MM.1S (cell line): ENCODE results near the gene RAVER1.

Experiments
- DNase-seq: peaks from one replicate; pipeline ENCODE4 v3.0.0-alpha.2; 2015
- H2AFZ ChIP-seq: fragments of 300-600 bp; sonication (generic); 2 replicates; pipeline ENCODE4 v1.6.0; 2016; ENCODE audit warnings: antibody characterized with exemption, low read length
- H3F3A ChIP-seq: fragments of 300-600 bp; sonication (generic); 2 replicates; pipeline ENCODE4 v1.6.1; 2016; ENCODE audit warnings: mild to moderate bottlenecking, antibody characterized with exemption, low read length, moderate library complexity, mixed read lengths; ENCODE audit not compliant: insufficient read depth
- H3K27ac ChIP-seq: fragments of 300-600 bp; sonication (generic); 2 replicates; pipeline ENCODE4 v1.5.1; 2016; ENCODE audit warnings: mild to moderate bottlenecking, low read length
- H3K27me3 ChIP-seq: fragments of 300-600 bp; sonication (generic); replicated peaks from 2 replicates; pipeline ENCODE4 v1.6.0; 2016; ENCODE audit warnings: low read length; ENCODE audit not compliant: insufficient read depth
- H3K36me3 ChIP-seq: fragments of 300-600 bp; sonication (generic); replicated peaks from 2 replicates; pipeline ENCODE4 v1.6.1; 2016; ENCODE audit warnings: mild to moderate bottlenecking, low read length, mixed read lengths; ENCODE audit not compliant: insufficient read depth
- H3K4me1 ChIP-seq: fragments of 300-600 bp; sonication (generic); 2 replicates; pipeline ENCODE4 v1.6.1; 2016; ENCODE audit warnings: low read length, mixed read lengths
- H3K4me2 ChIP-seq: fragments of 300-600 bp; sonication (generic); 2 replicates; pipeline ENCODE4 v1.6.0; 2016; ENCODE audit warnings: low read depth, low read length
- H3K4me3 ChIP-seq: fragments of 300-600 bp; sonication (generic); 2 replicates; pipeline ENCODE4 v1.5.1; 2016; ENCODE audit warnings: low read length, mixed read lengths
- H3K79me2 ChIP-seq: fragments of 300-600 bp; sonication (generic); 2 replicates; pipeline ENCODE4 v1.6.1; 2016; ENCODE audit warnings: mixed run types, low read length, mixed read lengths
- H3K9ac ChIP-seq: fragments of 300-600 bp; sonication (generic); 2 replicates; pipeline ENCODE4 v1.6.1; 2016; ENCODE audit warnings: low read length, mixed read lengths
- H3K9me2 ChIP-seq: fragments of 300-600 bp; sonication (generic); replicated peaks from 2 replicates; pipeline ENCODE4 v1.6.1; 2016; ENCODE audit warnings: mild to moderate bottlenecking, low read length, mixed read lengths; ENCODE audit not compliant: insufficient read depth
- H3K9me3 ChIP-seq: fragments of 300-600 bp; sonication (generic); replicated peaks from 2 replicates; pipeline ENCODE4 v1.6.1; 2016; ENCODE audit warnings: mild to moderate bottlenecking, low read length, mixed read lengths; ENCODE audit not compliant: insufficient read depth
- H4K20me1 ChIP-seq: fragments of 300-600 bp; sonication (generic); 2 replicates; pipeline ENCODE4 v1.6.1; 2016; ENCODE audit warnings: mild to moderate bottlenecking, low read length, moderate library complexity, mixed read lengths; ENCODE audit not compliant: insufficient read depth
- EZH2 ChIP-seq: fragments of 300-600 bp; sonication (generic); optimal IDR thresholded peaks from 2 replicates; pipeline ENCODE3; 2017; ENCODE audit warnings: low read depth, mild to moderate bottlenecking, antibody characterized with exemption, low read length, mixed read lengths
- EZH2phosphoT487 ChIP-seq: fragments of 300-600 bp; sonication (generic); IDR thresholded peaks from 2 replicates; pipeline ENCODE4 v1.6.1; 2018; ENCODE audit warnings: antibody characterized with exemption, low read length
- TF ChIP-seq, protein P1 (sequence below): fragments of 300-600 bp; sonication (generic); IDR thresholded peaks from 2 replicates; pipeline ENCODE4 v1.5.1; 2016; ENCODE audit warnings: antibody characterized with exemption, low read length, mixed read lengths

RAVER1 gene

DNA sequence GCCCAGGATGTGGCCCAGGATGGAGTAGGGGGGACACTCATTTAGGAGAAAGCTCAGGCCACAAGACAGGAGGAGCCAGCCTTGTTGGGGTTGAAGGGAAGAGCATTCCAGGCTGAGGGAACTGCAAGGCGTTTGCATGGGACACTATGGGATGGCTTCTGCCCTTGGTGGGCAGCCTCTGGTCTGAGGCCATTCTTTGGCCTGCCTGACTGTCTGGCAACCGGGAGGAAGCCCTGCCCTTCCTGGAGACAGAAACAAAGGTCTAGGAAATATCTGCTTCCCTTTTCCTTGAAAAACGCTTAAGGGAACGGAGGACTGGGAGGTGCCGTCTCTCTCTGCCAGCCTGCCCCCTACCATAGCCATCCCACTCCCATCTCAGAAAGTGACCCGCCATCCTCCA lies 65.3 kb downstream of the RAVER1 start:
- no peaks in the 10 kb centered on the region for H3F3A ChIP-seq
- TF ChIP-seq EZH2 (no peak), EZH2phosphoT487 (no peak)
- TF ChIP-seq, protein P1, sequence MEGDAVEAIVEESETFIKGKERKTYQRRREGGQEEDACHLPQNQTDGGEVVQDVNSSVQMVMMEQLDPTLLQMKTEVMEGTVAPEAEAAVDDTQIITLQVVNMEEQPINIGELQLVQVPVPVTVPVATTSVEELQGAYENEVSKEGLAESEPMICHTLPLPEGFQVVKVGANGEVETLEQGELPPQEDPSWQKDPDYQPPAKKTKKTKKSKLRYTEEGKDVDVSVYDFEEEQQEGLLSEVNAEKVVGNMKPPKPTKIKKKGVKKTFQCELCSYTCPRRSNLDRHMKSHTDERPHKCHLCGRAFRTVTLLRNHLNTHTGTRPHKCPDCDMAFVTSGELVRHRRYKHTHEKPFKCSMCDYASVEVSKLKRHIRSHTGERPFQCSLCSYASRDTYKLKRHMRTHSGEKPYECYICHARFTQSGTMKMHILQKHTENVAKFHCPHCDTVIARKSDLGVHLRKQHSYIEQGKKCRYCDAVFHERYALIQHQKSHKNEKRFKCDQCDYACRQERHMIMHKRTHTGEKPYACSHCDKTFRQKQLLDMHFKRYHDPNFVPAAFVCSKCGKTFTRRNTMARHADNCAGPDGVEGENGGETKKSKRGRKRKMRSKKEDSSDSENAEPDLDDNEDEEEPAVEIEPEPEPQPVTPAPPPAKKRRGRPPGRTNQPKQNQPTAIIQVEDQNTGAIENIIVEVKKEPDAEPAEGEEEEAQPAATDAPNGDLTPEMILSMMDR, result no peak
- no peaks in the 10 kb centered on the region for H3K9me3 ChIP-seq
- no peak for DNase-seq
- H3K9ac ChIP-seq, result no peak overlapping the region
- 0 out of 2 replicates have a peak, but pooled peaks cover 13% of the 10 kb centered on the region for H3K4me1 ChIP-seq
- H2AFZ ChIP-seq, result no peak overlapping the region
- no peaks in the 10 kb centered on the region for H3K9me2 ChIP-seq
- no peak overlapping the region for H3K27ac ChIP-seq
- H3K36me3 ChIP-seq, result no peaks in the 10 kb centered on the region
- H3K27me3 ChIP-seq, result no peaks in the 10 kb centered on the region
- H3K4me2 ChIP-seq, result no peak overlapping the region
- peaks cover 8% of the 10 kb centered on the region; the same call in 1 of the 2 replicates for H3K79me2 ChIP-seq
- H3K4me3 ChIP-seq, result no peak overlapping the region
- no peaks in the 10 kb centered on the region for H4K20me1 ChIP-seq

GRCh38 chr19:10266706-10267105 lies 66.6 kb downstream of the RAVER1 start:
- no peaks in the 10 kb centered on the region for H3K9me2 ChIP-seq
- 0 out of 2 replicates have a peak, but pooled peaks cover 2% of the 10 kb centered on the region for H3K79me2 ChIP-seq
- no peaks in the 10 kb centered on the region for H3K36me3 ChIP-seq
- 0 out of 2 replicates have a peak, but pooled peaks cover 13% of the 10 kb centered on the region for H3K4me1 ChIP-seq
- H3K4me2 ChIP-seq, result no peak overlapping the region
- H2AFZ ChIP-seq, result no peak overlapping the region
- no peak overlapping the region for H3K27ac ChIP-seq
- H3K9ac ChIP-seq, result no peak overlapping the region
- H3K4me3 ChIP-seq, result no peak overlapping the region
- H3K9me3 ChIP-seq, result no peaks in the 10 kb centered on the region
- no peak for TF ChIP-seq EZH2phosphoT487
- TF ChIP-seq, protein P1, result no peak
- no peak for TF ChIP-seq EZH2
- H4K20me1 ChIP-seq, result no peaks in the 10 kb centered on the region
- no peaks in the 10 kb centered on the region for H3K27me3 ChIP-seq
- no peak for DNase-seq
- H3F3A ChIP-seq, result no peaks in the 10 kb centered on the region
